Subcutaneous adipose tissue (tissue), 4 donors: Measurements from ENCODE around the gene RNASEH1. TPM values are rescaled to one million over a fixed set of nuclear protein-coding genes. Genes with fewer than 3 reads are reported as not detected.

Experiments used
- total RNA-seq, 4 donors: library from RNA; depleted of rRNA; stranded (reverse); fragments of >200 nt; gene quantifications; one replicate each; pipeline ENCODE4 v1.1.0, GENCODE V29; 2016
- TF ChIP-seq, protein P1 (sequence below): fragments of 450-650 bp; IDR thresholded peaks from one replicate; pipeline ENCODE4 v1.5.1; 2016; ENCODE audit warnings: low read depth, mild to moderate bottlenecking, control low read depth, antibody characterized with exemption, moderate library complexity

RNASEH1 gene
- total RNA-seq, 4 donors from 2014 or later: 16.0 to 26.4 (median 21.4) TPM

DNA sequence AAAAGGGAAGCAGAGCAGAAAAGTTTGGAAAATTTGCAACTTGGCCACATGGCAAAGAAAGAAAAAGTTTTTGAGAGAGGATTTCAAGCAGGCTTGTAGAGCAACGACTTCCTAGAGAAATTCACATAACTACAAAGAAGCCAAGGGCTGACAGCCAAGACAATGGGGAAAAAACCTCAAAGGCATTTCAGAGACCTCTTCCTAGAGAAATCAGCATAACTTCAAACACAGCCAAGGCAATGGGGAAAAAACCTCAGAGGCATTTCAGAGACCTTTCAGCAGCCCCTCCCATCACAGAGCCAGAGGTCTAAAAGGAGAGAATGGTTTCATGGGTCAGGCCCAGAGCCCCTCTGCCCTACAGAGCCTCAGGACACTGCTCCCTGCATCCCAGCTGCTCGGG is 46.0 kb downstream of the RNASEH1 start:
- TF ChIP-seq, protein P1, sequence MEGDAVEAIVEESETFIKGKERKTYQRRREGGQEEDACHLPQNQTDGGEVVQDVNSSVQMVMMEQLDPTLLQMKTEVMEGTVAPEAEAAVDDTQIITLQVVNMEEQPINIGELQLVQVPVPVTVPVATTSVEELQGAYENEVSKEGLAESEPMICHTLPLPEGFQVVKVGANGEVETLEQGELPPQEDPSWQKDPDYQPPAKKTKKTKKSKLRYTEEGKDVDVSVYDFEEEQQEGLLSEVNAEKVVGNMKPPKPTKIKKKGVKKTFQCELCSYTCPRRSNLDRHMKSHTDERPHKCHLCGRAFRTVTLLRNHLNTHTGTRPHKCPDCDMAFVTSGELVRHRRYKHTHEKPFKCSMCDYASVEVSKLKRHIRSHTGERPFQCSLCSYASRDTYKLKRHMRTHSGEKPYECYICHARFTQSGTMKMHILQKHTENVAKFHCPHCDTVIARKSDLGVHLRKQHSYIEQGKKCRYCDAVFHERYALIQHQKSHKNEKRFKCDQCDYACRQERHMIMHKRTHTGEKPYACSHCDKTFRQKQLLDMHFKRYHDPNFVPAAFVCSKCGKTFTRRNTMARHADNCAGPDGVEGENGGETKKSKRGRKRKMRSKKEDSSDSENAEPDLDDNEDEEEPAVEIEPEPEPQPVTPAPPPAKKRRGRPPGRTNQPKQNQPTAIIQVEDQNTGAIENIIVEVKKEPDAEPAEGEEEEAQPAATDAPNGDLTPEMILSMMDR: no peak

DNA sequence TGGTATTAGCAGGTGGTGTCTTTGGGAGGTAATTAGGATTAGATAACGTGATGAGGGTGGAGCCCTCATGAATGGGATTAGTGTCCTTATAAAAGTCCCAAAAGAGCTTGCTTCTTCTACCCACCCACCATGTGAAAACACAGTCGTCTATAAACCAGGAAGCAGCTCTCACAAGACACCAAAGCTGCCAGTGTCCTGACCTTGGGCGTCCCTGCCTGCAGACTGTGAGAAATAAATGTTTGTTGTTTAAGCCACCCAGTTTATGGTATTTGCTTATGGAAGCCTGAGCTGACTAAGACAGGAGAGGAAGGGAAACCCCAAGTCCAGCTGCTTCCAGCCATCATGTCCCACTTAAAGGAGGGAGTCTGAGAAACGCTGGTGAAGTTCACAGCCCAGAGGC is 52.4 kb downstream of the RNASEH1 start:
- TF ChIP-seq, protein P1: no peak

DNA sequence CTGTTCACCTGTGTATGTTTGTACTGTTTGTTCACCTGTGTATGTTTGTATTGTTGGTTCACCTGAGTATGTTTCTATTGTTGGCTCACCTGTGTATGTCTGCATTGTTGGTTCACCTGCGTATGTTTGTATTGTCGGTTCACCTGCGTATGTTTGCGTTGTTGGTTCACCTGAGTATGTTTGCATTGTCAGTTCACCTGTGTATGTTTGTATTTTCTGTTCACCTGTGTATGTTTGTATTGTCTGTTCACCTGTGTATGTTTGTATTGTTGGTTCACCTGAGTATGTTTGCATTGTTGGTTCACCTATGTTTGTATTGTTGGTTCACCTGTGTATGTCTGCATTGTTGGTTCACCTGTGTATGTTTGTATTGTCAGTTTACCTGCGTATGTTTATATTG is 53.4 kb downstream of the RNASEH1 start:
- TF ChIP-seq, protein P1: no peak

DNA sequence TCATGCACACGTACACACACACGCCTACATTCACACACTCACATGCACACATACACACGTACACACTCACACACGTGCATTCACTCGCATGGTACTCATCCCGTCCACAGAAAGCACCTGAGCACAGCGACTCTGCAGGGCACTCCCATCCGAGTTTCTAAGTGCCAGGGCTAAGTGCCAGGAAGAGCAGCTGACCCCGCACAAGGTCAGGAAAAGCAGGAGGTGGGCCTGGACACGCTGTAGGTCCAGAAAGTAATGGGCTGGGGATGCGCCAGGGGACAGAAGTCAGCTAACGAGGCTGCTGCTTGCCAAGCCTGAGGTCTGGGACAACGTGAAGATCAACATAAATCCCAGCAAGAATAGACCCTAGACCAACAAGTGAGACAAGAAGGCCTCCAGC is 54.6 kb downstream of the RNASEH1 start:
- TF ChIP-seq, protein P1: no peak

DNA sequence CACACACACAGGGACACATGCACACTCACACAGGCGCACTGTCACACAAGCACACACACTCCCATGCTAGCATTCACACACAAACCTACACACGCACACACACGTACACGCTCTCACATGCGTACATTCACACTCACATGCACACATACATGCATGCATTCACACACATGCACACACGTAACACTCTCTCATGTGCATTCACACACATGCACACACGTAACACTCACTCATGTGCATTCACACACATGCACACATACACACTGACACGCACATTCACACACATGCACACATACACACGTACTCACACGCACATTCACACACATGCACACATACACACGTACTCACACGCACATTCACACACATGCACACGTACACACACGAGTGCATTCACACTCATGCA is 55.1 kb downstream of the RNASEH1 start:
- TF ChIP-seq, protein P1: no peak

DNA sequence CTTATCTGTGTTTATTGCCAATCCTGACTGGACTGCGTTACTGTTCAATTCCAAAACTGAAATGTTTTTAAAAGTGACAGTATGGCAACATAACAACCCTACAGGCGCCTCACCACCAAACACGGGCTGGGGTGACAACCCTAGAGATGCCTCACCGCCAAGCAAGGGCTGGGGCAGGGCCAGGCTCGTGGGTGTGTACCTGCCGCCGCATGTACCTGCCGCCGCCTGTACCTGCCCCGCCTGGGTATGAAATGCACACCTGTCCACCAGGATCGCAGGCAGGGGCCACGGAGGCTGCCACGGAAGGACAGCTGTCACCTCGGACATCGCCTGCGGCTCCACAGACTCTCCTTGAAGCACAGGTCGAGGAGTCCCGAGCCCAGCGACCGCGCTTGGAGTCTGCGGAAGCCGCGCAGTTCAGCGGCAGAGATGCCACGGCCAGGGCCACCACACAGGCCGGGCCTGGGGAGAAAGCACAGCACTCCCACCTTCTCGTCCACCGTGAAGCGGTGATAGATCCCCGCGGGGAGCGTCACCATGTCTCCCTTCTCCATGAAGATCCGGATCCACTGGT is 57.7 kb downstream of the RNASEH1 start:
- TF ChIP-seq, protein P1: no peak

DNA sequence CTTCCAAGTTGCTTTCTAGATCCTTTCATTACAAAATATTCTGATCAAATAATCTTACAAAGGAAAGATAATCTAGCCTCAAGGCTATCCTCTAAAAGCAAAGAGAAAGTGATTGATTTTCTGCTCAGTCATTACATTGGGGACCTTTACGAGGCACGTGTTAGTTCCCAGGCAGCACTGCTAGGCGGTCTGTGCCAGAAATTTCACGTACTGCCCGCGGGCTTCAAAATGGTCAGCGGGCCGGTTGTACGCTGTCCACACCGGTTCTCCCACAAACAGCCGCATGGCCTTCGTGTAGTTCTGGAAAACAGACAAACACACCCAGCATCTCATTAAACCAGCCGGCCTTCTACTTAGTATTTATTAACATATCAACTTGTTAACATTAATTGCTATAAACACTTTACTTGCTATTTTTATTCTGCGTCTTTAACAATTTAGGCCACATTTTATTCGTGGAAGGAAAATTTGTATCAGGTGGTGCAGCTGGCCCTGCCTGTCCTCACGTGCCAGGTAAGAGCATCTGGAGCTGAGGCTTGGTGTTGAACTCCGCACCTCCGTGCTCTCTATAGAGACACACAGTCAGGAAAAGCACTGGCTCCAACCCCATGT is 59.2 kb downstream of the RNASEH1 start:
- TF ChIP-seq, protein P1: no peak

Other genes starting within 250 kb of the RNASEH1 start
- gene EIPR1, start 180.5 kb downstream of the RNASEH1 start, total RNA-seq: 10 to 100 TPM; 13.9 to 27.6 (median 16.1) TPM
- 10 to 100 TPM; 41.3 to 83.6 (median 52.0) TPM for gene TRAPPC12, start 178.6 kb downstream of the RNASEH1 start, total RNA-seq
- gene ADI1, start 38.8 kb downstream of the RNASEH1 start, total RNA-seq: 10 to 100 TPM; 40.6 to 92.4 (median 77.6) TPM
- 1,000 to 10,000 TPM; 2,941 to 3,780 (median 3,507) TPM for gene RPS7, start 16.9 kb upstream of the RNASEH1 start, total RNA-seq
- gene COLEC11, start 36.8 kb upstream of the RNASEH1 start, total RNA-seq: 1 to 10 TPM; 1.1 to 9.8 (median 2.3) TPM
- gene ALLC, start 99.9 kb upstream of the RNASEH1 start, total RNA-seq: not detected
- not detected for gene DCDC2C, start 145.2 kb upstream of the RNASEH1 start, total RNA-seq